HG03108 (cell line): ENCODE results near the gene SLC30A10.
"Not testable (repeated sequence)": the region's sequence is repeated elsewhere in the genome, so short reads cannot be mapped to it uniquely, and the experiment has no call there.

Experiments
- ATAC-seq: cut with Tn5 transposase; IDR thresholded peaks from one replicate; pipeline ENCODE4 v1.9.1; 2021; ENCODE audit warnings: moderate library complexity; ENCODE audit not compliant: unreplicated experiment

SLC30A10 gene

DNA sequence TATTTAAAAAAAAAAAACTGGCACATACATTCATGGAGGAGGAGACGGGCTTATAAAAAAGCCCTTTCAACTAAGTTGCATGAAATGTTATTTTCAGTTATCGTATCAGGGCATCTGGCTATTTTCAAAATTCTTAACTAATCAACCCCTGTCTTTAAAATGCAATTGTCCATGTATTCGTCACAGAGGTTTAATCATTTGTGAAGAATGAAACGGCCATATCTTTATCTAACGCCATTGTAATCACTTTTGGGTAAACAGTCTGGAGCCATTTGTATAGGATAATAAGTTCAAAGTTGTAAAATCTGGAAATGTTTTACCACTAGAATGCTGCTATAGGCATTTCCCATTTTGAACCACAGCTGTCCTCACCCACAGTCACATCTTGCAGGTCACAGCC lies 30.4 kb downstream of the SLC30A10 start:
- ATAC-seq: no peak

DNA sequence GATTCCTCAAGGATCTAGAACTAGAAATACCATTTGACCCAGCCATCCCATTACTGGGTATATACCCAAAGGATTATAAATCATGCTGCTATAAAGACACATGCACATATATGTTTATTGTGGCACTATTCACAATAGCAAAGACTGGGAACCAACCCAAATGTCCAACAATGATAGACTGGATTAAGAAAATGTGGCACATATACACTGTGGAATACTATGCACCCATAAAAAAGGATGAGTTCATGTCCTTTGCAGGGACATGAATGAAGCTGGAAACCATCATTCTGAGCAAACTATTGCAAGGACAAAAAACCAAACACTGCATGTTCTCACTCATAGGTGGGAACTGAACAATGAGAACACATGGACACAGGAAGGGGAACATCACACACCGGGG lies 36.1 kb downstream of the SLC30A10 start:
- ATAC-seq: not testable (repeated sequence)

DNA sequence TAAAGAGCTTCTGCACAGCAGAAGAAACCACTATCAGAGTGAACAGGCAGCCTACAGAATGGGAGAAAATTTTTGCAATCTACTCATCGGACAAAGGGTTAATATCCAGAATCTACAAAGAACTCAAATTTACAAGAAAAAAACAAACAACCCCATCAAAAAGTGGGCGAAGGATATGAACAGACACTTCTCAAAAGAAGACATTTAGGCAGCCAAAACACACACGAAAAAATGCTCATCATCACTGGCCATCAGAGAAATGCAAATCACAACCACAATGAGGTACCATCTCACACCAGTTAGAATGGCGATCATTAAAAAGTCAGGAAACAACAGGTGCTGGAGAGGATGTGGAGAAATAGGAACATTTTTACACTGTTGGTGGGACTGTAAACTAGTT lies 36.5 kb downstream of the SLC30A10 start:
- ATAC-seq: not testable (repeated sequence)

DNA sequence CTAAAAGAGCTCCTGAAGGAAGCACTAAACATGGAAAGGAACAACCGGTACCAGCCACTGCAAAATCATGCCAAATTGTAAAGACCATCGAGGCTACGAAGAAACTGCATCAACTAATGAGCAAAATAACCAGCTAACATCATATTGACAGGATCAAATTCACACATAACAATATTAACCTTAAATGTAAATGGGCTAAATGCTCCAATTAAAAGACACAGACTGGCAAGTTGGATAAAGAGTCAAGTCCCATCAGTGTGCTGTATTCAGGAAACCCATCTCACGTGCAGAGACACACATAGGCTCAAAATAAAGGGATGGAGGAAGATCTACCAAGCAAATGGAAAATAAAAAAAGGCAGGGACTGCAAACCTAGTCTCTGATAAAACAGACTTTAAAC lies 39.7 kb downstream of the SLC30A10 start:
- ATAC-seq: not testable (repeated sequence)

DNA sequence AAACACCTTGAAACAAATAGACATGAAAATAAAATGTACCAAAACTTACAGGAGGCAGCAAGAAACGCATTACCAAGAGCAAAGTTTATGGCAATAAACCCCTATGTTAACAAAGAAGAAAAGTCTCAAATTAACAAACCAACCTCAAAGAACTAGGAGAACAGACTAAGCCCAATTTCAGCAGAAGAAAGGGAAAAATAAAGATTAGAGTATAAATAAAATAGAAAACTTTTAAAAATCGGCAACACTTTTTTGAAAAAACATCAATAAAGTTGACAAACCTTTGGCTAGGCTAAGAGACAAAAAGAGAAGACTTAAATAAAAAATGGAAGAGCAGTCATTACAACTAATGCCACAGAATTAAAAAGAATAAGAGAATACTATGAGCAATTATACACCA lies 42.7 kb downstream of the SLC30A10 start:
- no peak for ATAC-seq

DNA sequence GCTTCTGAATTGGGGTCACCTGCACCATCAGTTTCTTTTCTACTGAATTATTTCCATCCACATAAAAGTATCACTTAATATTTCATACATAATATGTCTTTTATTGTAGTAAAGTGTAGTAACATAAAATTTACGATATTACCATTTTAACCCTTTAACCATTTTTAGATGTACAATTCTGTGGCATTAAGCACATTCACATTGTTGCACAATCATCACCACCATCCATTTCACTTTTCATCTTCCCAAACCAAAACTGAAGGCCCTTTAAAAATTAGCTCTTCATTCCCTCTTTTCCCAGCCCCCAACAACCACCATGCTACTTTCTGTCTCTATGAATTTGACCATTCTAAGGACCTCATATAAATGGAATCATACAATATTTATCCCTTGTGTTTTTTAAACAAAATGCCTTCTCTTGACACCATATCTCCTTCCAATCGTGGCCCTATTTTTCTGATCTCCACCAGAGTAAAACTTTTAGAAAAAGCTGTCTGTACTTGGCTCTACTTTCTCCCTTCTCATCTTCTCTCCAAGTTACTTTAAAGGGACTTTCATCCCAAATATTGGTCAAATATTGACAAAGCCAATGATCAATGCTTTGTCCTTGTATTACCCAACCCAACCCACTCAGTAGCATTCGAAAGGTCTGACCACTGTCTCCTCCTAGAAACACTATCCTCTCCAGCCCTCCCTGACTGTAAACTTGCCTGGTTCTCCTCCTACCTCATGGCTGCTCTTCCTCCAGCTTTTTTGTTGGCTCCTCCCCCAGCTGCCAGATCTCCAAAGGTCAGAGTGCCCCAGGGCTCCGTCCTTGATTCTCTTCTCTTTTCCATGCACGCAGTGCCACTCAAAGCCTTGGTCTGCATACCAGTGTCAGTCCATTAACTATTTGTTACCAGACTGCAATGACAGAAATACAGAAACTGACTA lies 44.7 kb downstream of the SLC30A10 start:
- no peak for ATAC-seq

DNA sequence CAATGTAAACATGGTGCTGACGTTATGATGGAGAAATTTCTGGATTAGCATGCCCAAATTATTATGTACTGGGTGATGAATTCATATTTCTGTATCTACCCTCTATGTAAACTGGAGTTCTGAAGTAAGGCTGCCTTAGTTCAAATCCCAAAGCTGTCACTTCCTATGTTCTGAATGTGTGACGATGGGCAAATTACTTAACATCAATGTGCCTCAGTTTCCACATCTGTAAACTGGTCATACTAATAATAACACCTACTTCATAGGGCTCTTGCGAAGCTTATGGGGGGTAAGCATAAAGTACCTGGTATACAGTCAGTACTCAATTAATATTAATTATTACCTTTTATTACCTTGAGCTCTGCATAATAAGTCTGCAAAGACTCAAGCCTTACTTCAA lies 45.6 kb downstream of the SLC30A10 start:
- ATAC-seq: no peak

DNA sequence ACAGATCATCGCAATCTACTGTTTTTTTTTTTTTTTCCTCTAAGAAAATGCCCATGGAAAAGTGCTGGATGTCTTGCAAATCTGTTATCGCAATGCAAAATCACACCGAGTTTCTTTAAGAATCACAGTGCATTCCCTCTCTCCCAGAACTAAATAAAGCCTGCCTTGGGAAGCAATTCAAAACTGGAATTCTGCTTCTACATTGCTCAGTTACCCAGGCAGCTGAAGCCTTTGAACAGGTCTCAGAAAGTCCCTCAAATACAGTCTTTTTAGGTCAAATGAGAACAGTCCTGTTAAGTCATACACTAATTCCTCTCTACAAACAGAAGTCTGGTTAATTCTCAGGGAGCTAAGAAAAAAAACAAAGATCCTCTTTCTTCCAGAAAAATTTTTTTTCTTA lies 46.3 kb downstream of the SLC30A10 start:
- no peak for ATAC-seq

DNA sequence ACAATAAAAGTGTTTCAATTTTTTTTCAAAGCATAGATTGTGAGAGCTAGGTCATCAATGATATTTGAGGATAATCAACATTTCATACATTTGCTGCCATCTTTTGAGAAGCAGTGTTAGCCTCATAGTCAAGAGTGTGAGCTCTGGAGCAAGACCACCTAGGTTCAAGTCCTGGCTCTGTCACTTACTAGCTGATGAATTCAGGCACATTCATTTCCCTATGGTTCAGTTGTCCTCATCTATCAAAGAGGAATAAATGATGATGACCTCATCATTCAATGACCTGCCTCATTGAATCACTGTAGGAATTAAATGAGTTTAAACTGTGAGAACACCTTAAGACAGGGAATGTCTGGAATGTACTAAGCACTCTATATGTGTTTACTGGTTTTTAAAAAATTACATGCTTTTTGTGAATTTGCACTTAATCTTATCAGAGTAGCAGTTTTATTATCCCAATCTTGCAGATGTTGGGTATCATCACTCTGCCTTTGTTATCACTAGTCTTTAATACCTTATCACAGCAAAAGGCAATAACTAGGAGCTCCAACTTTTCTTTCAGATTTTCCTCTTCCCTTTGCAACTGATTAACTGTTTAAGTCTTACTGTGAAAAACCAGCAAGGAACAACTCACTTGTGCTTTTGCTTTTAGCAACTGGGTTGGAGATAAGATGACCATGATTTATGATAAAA lies 47.4 kb downstream of the SLC30A10 start:
- ATAC-seq: no peak

DNA sequence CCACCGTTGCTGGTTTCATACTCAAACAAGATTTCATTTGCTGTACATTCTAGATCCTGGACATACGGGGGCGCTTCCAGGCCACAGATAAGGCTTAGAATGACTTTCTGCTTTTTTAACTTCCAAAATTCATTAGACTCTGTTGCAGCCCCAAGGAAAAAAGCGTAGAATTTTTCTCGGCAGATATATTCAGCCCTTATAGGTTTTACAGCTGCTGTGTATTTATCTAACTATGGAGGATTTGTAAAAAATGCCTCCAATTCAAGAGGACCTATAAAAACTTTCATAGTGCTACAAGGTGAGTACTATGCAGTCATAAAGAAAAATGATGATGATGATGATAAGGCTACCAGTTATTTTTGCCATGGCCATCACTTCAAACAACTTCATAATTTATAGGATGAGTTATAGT lies 51.6 kb downstream of the SLC30A10 start:
- ATAC-seq: no peak

DNA sequence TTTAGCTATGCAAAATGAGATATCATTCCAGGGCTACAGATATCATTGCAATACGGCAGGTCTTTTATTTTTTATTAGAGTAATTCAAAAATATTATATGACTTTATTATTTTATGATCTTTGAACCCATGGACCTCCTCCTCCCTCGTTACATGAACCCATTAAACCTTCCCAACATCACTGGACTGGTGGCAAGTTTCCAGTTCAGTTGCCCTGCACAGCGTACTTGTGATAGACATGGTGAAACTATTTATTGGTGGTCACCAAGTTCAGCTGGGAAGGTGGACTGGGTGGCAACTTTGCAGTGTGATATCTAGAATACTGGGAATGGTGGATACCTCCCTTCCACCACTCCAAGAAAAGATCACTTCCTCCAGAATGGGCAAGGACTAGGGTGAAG lies 52.5 kb downstream of the SLC30A10 start:
- no peak for ATAC-seq

DNA sequence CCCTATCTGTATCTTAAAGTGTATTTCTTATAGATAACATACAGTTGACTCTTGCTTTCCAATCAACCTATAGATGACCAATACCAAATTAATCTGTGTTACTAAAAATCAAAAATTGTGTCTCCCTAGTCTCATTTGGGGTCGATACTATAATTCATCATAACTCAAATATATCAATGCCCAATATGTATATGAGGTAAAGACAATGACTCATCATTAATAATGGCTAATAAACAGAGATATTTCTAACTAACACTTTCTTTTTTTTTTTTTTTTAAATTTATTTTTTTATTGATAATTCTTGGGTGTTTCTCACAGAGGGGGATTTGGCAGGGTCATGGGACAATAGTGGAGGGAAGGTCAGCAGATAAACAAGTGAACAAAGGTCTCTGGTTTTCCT lies 55.8 kb downstream of the SLC30A10 start:
- ATAC-seq: not testable (repeated sequence)

DNA sequence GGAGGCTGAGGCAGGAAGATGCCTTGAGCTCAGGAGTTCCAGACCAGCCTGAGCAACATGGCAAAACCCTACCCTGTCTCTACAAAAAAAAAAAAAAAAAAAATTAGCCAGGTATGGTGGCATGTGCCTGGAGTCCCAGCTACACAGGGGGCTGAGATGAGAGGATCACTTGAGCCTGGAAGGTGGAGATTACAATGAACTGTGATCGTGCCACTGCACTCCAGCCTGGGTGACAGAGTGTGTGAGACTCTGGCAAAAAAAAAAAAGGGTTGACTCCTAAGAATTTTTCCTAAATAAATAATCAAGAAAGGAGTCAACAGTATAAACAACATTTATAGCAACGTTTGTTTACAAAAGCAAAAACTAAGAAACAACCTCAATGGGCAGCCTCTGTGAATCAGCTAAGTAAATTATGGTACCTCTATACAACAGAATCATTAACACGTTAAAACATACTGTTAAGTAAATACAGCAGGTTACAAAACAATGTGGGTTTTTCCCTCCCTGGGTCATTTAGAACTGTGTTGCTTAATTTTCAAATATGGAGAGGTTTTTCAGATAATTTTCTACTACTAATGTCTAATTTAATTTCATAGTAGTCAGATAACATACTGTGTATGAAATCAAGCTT lies 56.8 kb downstream of the SLC30A10 start:
- ATAC-seq: no peak

DNA sequence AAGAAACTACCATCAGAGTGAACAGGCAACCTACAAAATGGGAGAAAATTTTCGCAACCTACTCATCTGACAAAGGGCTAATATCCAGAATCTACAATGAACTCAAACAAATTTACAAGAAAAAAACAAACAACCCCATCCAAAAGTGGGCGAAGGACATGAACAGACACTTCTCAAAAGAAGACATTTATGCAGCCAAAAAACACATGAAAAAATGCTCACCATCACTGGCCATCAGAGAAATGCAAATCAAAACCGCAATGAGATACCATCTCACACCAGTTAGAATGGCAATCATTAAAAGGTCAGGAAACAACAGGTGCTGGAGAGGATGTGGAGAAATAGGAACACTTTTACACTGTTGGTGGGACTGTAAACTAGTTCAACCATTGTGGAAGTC lies 59.7 kb downstream of the SLC30A10 start:
- ATAC-seq: not testable (repeated sequence)
